Left lung (tissue), 10 donors: Measurements from ENCODE around the gene MAGEA6. TPM values are rescaled to one million over a fixed set of nuclear protein-coding genes. Genes with fewer than 3 reads are reported as not detected.
"Not testable (repeated sequence)": the region's sequence is repeated elsewhere in the genome, so short reads cannot be mapped to it uniquely, and the experiment has no call there.

Source experiments
- ATAC-seq: fragments of 200-7000 bp; cut with Tn5 transposase; one replicate; pipeline ENCODE4 v1.9.1; 2020; ENCODE audit warnings: moderate library complexity
- DNase-seq, 4 donors: peaks; one replicate each; pipeline ENCODE4 v3.0.0-alpha.2; 2013 to 2020
- H3K27ac ChIP-seq, 2 donors: fragments of 200-600 bp; sonication (generic) in 1 of 2; one replicate each; pipeline versions ENCODE4 v1.5.0 to v1.8.0; 2020 to 2021
- H3K27me3 ChIP-seq, 2 donors: fragments of 200-600 bp; sonication (generic) in 1 of 2; one replicate each; pipeline versions ENCODE4 v1.5.0 to v1.8.0; 2020 to 2021
- H3K36me3 ChIP-seq, 2 donors: fragments of 200-600 bp; sonication (generic) in 1 of 2; one replicate each; pipeline versions ENCODE4 v1.5.0 to v1.8.0; 2020 to 2021
- H3K4me1 ChIP-seq, 2 donors: fragments of 200-600 bp; one replicate each; pipeline ENCODE4 v1.8.0; 2021
- H3K4me3 ChIP-seq, 2 donors: fragments of 200-600 bp; sonication (generic) in 1 of 2; one replicate each; pipeline versions ENCODE4 v1.5.0 to v1.8.0; 2020 to 2021; ENCODE audit warnings: mild to moderate bottlenecking in 1 of 2
- H3K9me3 ChIP-seq, 2 donors: fragments of 200-600 bp; sonication (generic) in 1 of 2; one replicate each; pipeline versions ENCODE4 v1.5.0 to v1.8.0; 2020 to 2021
- CTCF ChIP-seq, 2 donors: fragments of 200-600 bp; sonication (generic) in 1 of 2; IDR thresholded peaks; one replicate each; pipeline versions ENCODE4 v1.5.0 to v1.8.0; 2021; ENCODE audit warnings: antibody characterized with exemption in 2 of 2
- intact Hi-C, 2 donors: fragments of 100-400 bp; cut with DNase I; formaldehyde crosslinking; loops; one replicate each; pipeline versions ENCODE4 v1.11.2 to v1.14.2; 2022
- polyA plus RNA-seq, 6 donors: library from polyadenylated mRNA; unstranded; fragments of 120-200 nt; gene quantifications; one replicate each; pipeline ENCODE4 v1.2.1, GENCODE V29; 2013; ENCODE audit not compliant: insufficient read length in 6 of 6
- total RNA-seq, 2 donors: library from RNA; stranded (reverse); fragmentation: NEBNext Ultra II Directional; extraction: Animal tissue kit (Norgen Biotek cat#: 25700); gene quantifications; one replicate each; pipeline ENCODE4 v1.2.1, GENCODE V29; 2021
- donor health status: DM: no; HTN: yes; CAD: no.
- donor health status: DM: no; HTN: no; CAD: no.

The MAGEA6 gene
- total and polyA plus RNA-seq, 8 donors: not detected

- not testable (repeated sequence) for DNase-seq, H3K4me1 ChIP-seq
These were observed 15.5 kb downstream of the MAGEA6 start, which contains the start of gene MAGEA2 for GRCh38 chrX:152753686-152754650. Gene MAGEA2, minus strand, starts transcription at chrX:152753842. Its CDS starts 2,479 bp downstream, at chrX:152751363.

GRCh38 chrX:152738560-152738959 is 30.9 kb downstream of the MAGEA6 start:
- Histone ChIP-seq H3K4me3 (no peak overlapping the region), H3K27ac (no peak overlapping the region), H3K27me3 (no peaks in the 10 kb centered on the region), H3K4me1 (no peaks in the 10 kb centered on the region), H3K9me3 (no peaks in the 10 kb centered on the region), H3K36me3 (no peaks in the 10 kb centered on the region)
- no peak for TF ChIP-seq CTCF (IDR thresholded peaks at IDR 0.05)
- intact Hi-C loops: no loop called here
- no peak for ATAC-seq
- no peak for DNase-seq

More at GRCh38 chrX:152753686-152754650, 15.5 kb downstream of the MAGEA6 start, which contains the start of gene MAGEA2:
- H3K36me3 ChIP-seq, intact Hi-C loops, ATAC-seq, H3K27me3 ChIP-seq, H3K9me3 ChIP-seq, H3K27ac ChIP-seq, H3K4me3 ChIP-seq: not testable (repeated sequence)

GRCh38 chrX:152736528-152736927 is 33.0 kb downstream of the MAGEA6 start:
- not testable (repeated sequence) for H3K27ac ChIP-seq

GRCh38 chrX:152735860-152736511 is 33.5 kb downstream of the MAGEA6 start:
- Histone ChIP-seq H3K4me3 (no peak overlapping the region), H3K27me3 (no peaks in the 10 kb centered on the region), H3K4me1 (no peaks in the 10 kb centered on the region), H3K36me3 (no peaks in the 10 kb centered on the region), H3K27ac (no peak overlapping the region), H3K9me3 (no peaks in the 10 kb centered on the region)
- intact Hi-C loops: no loop called here
- ATAC-seq: no peak
- no peak for DNase-seq
- no peak for TF ChIP-seq CTCF (IDR thresholded peaks at IDR 0.05)

More at GRCh38 chrX:152736528-152736927, 33.0 kb downstream of the MAGEA6 start:
- H3K4me3 ChIP-seq, ATAC-seq, intact Hi-C loops, DNase-seq, H3K27me3 ChIP-seq, H3K9me3 ChIP-seq, H3K4me1 ChIP-seq, H3K36me3 ChIP-seq: not testable (repeated sequence)

DNA sequence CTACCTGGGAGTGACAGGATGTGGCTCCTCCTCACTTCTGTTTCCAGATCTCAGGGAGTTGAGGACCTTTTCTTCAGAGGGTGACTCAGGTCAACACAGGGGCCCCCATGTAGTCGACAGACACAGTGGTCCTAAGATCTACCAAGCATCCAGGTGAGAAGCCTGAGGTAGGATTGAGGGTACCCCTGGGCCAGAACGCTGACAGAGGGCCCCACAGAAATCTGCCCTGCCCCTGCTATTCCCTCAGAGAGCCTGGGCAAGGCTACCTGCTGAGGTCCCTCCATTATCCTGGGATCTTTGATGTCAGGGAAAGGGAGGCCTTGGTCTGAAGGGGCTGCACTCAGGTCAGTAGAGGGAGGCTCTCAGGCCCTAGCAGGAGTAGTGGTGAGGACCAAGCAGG is 34.4 kb downstream of the MAGEA6 start:
- no peaks in the 10 kb centered on the region for H3K9me3 ChIP-seq
- intact Hi-C loops: no loop called here
- no peaks in the 10 kb centered on the region for H3K4me1 ChIP-seq
- no peak for DNase-seq
- TF ChIP-seq CTCF (IDR thresholded peaks at IDR 0.05): no peak
- no peaks in the 10 kb centered on the region for H3K27me3 ChIP-seq
- H3K4me3 ChIP-seq: no peak overlapping the region
- H3K27ac ChIP-seq: no peak overlapping the region
- ATAC-seq: no peak
- no peaks in the 10 kb centered on the region for H3K36me3 ChIP-seq

DNA sequence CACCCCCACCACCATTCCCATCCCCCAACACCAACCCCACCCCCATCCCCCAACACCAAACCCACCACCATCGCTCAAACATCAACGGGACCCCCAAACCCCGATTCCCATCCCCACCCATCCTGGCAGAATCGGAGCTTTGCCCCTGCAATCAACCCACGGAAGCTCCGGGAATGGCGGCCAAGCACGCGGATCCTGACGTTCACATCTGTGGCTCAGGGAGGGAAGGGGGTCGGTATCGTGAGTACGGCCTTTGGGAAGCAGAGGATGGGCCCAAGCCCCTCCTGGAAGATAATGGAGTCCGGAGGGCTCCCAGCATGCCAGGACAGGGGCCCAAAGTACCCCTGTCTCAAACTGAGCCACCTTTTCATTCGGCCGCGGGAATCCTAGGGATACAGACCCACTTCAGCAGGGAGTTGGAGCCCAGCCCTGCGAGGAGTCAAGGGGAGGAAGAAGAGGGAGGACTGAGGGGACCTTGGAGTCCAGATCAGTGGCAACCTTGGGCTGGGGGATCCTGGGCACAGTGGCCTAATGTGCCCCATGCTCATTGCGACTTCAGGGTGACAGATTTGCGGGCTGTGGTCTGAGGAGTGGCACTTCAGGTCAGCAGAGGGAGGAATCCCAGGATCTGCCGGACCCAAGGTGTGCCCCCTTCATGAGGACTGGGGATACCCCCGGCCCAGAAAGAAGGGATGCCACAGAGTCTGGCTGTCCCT is 35.2 kb downstream of the MAGEA6 start:
- H3K4me3 ChIP-seq, intact Hi-C loops: not testable (repeated sequence)

More for the DNA sequence above, 35.2 kb downstream of the MAGEA6 start:
- not testable (repeated sequence) for H3K27ac ChIP-seq, H3K36me3 ChIP-seq, ATAC-seq, H3K9me3 ChIP-seq, DNase-seq, H3K4me1 ChIP-seq, H3K27me3 ChIP-seq
